ENCODE measurements around the gene RPUSD2.
A peak's percentile ranks its signal among the peaks of the same experiment; 100 is the strongest.

The RPUSD2 gene, protein sequence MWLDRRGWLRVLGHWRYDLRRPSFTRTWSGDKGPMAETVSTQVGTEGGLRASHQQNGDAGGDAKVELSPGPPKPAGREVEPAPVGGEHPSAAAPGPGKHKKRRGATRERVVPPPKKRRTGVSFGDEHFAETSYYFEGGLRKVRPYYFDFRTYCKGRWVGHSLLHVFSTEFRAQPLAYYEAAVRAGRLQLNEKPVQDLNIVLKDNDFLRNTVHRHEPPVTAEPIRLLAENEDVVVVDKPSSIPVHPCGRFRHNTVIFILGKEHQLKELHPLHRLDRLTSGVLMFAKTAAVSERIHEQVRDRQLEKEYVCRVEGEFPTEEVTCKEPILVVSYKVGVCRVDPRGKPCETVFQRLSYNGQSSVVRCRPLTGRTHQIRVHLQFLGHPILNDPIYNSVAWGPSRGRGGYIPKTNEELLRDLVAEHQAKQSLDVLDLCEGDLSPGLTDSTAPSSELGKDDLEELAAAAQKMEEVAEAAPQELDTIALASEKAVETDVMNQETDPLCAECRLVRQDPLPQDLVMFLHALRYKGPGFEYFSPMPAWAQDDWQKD

DNA sequence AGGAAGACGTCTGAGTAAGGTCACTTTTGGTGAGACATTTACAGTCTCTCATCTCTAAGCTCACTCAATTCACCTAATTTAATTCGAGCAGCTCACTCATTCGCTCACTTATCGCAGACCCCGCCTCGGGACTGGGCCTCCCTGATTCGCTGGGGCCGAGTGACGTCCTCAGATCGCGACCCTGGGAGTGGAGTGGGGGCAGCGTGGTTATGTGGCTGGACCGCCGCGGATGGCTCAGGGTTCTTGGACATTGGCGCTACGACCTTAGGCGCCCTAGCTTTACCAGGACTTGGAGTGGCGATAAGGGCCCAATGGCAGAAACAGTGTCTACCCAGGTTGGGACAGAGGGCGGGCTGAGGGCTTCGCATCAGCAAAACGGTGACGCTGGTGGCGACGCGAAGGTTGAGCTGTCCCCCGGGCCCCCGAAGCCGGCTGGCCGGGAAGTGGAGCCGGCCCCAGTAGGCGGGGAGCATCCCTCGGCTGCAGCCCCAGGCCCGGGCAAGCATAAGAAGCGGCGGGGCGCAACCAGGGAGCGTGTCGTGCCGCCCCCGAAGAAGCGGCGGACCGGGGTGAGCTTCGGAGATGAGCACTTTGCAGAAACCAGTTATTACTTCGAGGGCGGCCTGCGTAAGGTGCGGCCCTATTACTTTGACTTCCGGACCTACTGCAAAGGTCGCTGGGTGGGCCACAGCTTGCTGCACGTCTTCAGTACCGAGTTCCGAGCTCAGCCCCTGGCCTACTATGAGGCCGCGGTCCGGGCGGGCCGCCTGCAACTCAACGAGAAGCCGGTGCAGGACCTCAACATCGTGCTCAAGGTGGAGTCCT, at the start of gene RPUSD2:
RPUSD2 (plus strand) TSS at position 171 of the 825 bp plus-strand sequence; CDS start at position 210, 39 bp downstream.
- peak; percentile 99 for DNase-seq (ENCODE audit: low read depth)
- Histone ChIP-seq H3K4me3 (ENCODE audit: low read length) (peak within 1 kb of the TSS; percentile 97), H3K9ac (ENCODE audit: low read length) (peak within 1 kb of the TSS; percentile 89), H3K4me1 (ENCODE audit: control insufficient read depth, insufficient read depth, low read length) (peaks cover 19% of the 10 kb centered on the region), H3K9me3 (ENCODE audit: control insufficient read depth, low read length) (no peaks in the 10 kb centered on the region), H3K27me3 (replicated peaks; ENCODE audit: control insufficient read depth, insufficient read depth, low read length) (peaks cover 5% of the 10 kb centered on the region), H3K36me3 (ENCODE audit: control insufficient read depth, insufficient read depth, low read length, severe bottlenecking) (peaks cover 19% of the 10 kb centered on the region)

DNA sequence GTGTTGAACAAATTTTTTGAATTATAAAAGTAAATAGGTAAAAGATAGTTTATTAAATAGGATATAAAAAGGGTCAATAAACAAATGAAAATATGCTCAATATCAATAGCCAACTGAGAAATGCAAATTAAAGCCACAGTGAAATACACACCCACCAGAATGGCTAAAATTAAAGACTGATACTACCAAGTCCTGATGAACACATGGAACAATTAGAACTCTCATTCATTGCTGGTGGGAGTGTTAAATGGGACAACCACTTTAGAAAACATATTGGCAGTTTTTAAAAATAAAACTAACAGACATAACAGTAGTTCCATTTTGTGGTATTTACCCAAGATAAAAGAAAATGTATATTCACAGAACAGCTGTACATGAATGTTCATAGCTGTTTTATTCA, 45.5 kb upstream of the RPUSD2 start:
- Histone ChIP-seq H3K27me3 (replicated peaks; ENCODE audit: control insufficient read depth, insufficient read depth, low read length) (no peaks in the 10 kb centered on the region), H3K9ac (ENCODE audit: low read length) (no peak overlapping the region)

DNA sequence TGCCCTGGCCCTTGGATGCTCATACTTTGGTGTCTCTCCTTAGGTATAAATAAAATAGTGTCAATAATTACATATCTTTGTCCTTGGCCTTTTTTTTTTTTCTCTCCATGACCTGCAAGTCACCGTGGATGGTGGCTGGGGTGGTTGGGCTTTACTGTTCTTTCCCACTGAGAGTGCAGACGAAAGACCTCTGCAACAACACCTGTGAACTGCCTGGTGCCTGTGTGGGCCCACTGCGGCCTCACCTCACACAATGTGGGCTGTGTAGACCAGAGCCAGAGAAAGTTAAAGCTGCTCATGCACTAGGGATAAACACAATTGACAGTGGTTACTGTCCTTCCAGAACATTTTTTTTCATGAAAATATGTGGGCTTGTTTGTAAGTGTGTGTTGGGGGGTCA, 43.2 kb upstream of the RPUSD2 start:
- DNase-seq (ENCODE audit: low read depth): no peak
- Histone ChIP-seq H3K4me3 (ENCODE audit: low read length) (no peak overlapping the region), H3K9me3 (ENCODE audit: control insufficient read depth, low read length) (no peaks in the 10 kb centered on the region), H3K9ac (ENCODE audit: low read length) (no peak overlapping the region), H3K36me3 (ENCODE audit: control insufficient read depth, insufficient read depth, low read length, severe bottlenecking) (no peaks in the 10 kb centered on the region), H3K4me1 (ENCODE audit: control insufficient read depth, insufficient read depth, low read length) (peaks cover 3% of the 10 kb centered on the region), H3K27me3 (replicated peaks; ENCODE audit: control insufficient read depth, insufficient read depth, low read length) (no peaks in the 10 kb centered on the region)

More for the DNA sequence above, 45.5 kb upstream of the RPUSD2 start:
- no peaks in the 10 kb centered on the region for H3K9me3 ChIP-seq (ENCODE audit: control insufficient read depth, low read length)
- H3K4me3 ChIP-seq (ENCODE audit: low read length): no peak overlapping the region
- DNase-seq (ENCODE audit: low read depth): no peak
- no peaks in the 10 kb centered on the region for H3K36me3 ChIP-seq (ENCODE audit: control insufficient read depth, insufficient read depth, low read length, severe bottlenecking)
- no peaks in the 10 kb centered on the region for H3K4me1 ChIP-seq (ENCODE audit: control insufficient read depth, insufficient read depth, low read length)

DNA sequence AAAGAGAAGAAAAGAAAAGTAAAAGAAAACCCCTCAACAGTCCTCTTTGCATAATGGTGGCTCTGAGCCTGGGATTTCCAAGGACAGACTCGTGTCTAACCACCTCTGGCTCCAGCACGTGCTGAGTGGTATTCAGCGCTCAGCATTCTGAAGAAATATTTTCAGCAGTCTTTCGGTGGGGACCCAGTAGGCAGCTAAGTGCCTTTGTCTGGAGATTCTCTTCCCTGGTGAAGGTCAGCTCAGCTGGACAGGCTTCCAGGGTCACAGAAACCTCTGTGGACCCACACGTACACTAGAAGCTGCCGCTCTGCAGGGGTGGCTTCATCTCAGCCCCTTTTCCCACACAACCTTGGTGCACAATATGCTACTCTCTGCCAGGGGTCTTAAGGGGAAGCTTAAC, 40.3 kb upstream of the RPUSD2 start:
- H3K9ac ChIP-seq (ENCODE audit: low read length): no peak overlapping the region
- H3K36me3 ChIP-seq (ENCODE audit: control insufficient read depth, insufficient read depth, low read length, severe bottlenecking): no peaks in the 10 kb centered on the region
- H3K9me3 ChIP-seq (ENCODE audit: control insufficient read depth, low read length): no peaks in the 10 kb centered on the region
- no peaks in the 10 kb centered on the region for H3K27me3 ChIP-seq (replicated peaks; ENCODE audit: control insufficient read depth, insufficient read depth, low read length)
- no peak for DNase-seq (ENCODE audit: low read depth)
- H3K4me3 ChIP-seq (ENCODE audit: low read length): no peak overlapping the region
- H3K4me1 ChIP-seq (ENCODE audit: control insufficient read depth, insufficient read depth, low read length): peaks cover 5% of the 10 kb centered on the region

DNA sequence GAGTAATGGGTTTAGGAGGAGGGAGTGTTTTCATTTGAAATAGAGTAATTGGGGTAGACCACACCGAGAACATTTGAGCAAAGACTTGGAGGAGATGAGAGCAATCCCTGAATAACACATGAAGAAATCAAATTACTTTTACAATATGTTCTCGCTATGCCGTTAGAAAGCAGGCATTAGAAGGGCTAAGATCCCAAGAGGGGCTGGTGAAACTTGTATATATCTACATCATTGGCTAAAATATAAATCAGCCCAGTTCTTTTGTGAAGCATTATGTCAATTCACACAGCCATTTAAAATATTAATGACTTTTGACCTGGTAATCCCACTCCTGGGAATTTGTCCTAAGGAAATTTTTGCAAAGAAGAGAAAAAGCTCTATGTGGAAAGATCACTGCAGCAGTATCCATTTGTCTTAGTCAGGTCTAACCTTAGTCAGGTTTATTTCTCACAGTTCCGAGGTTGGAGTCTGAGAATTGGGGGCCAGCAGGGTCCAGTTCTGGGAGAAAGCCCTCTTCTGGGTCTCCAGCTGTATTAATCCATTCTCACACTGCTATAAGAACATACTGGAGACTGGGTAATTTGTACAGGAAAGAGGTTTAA, 35.2 kb upstream of the RPUSD2 start:
- H3K9ac ChIP-seq (ENCODE audit: low read length): no peak overlapping the region
- H3K4me3 ChIP-seq (ENCODE audit: low read length): no peak overlapping the region
- H3K27me3 ChIP-seq (replicated peaks; ENCODE audit: control insufficient read depth, insufficient read depth, low read length): no peaks in the 10 kb centered on the region
- H3K4me1 ChIP-seq (ENCODE audit: control insufficient read depth, insufficient read depth, low read length): peaks cover 24% of the 10 kb centered on the region
- H3K36me3 ChIP-seq (ENCODE audit: control insufficient read depth, insufficient read depth, low read length, severe bottlenecking): peaks cover 6% of the 10 kb centered on the region
- H3K9me3 ChIP-seq (ENCODE audit: control insufficient read depth, low read length): no peaks in the 10 kb centered on the region
- no peak for DNase-seq (ENCODE audit: low read depth)

DNA sequence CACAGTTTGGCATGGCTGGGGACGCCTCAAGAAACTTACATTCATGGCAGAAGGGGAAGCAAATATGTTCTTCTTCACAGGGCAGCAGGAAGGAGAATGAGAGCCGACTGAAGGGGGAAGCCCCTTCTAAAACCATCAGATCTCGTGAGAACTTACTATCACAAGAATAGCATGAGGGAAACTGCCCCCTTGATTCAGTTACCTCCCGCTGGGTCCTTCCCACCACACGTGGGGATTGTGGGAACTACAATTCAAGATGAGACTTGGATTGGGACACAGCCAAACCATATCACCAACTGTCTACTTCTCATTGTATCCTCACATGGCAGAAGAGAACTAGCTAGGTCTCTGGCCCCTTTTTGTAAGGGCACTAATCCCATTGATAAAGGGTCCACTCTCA, 34.7 kb upstream of the RPUSD2 start:
- no peak overlapping the region for H3K9ac ChIP-seq (ENCODE audit: low read length)
- H3K4me3 ChIP-seq (ENCODE audit: low read length): no peak overlapping the region
- no peak for DNase-seq (ENCODE audit: low read depth)

DNA sequence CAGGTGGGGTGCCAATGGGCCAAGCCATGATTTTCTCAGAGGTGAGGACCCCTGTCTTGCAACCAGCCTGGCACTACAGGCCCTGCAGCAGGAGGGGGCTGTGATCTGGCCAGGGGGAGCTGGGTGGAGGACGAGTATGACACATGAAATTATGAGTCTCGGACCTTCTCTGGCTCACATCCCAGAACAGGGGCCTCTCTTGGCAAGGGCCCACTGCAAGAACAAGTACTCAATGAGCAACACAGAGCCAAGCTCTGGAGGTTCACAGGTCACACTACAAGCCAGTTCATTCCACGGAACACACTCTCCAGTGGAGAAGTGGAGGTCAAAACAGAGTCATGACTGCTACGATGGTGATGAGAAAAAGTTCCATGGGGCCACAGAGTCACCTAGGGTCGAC, 32.6 kb upstream of the RPUSD2 start:
- no peaks in the 10 kb centered on the region for H3K9me3 ChIP-seq (ENCODE audit: control insufficient read depth, low read length)
- peaks cover 20% of the 10 kb centered on the region for H3K4me1 ChIP-seq (ENCODE audit: control insufficient read depth, insufficient read depth, low read length)
- H3K9ac ChIP-seq (ENCODE audit: low read length): no peak overlapping the region
- H3K27me3 ChIP-seq (replicated peaks; ENCODE audit: control insufficient read depth, insufficient read depth, low read length): no peaks in the 10 kb centered on the region
- peaks cover 9% of the 10 kb centered on the region for H3K36me3 ChIP-seq (ENCODE audit: control insufficient read depth, insufficient read depth, low read length, severe bottlenecking)
- DNase-seq (ENCODE audit: low read depth): peak; percentile 31
- H3K4me3 ChIP-seq (ENCODE audit: low read length): no peak overlapping the region

More for the DNA sequence above, 34.7 kb upstream of the RPUSD2 start:
- Histone ChIP-seq H3K4me1 (ENCODE audit: control insufficient read depth, insufficient read depth, low read length) (peaks cover 21% of the 10 kb centered on the region), H3K9me3 (ENCODE audit: control insufficient read depth, low read length) (no peaks in the 10 kb centered on the region), H3K27me3 (replicated peaks; ENCODE audit: control insufficient read depth, insufficient read depth, low read length) (no peaks in the 10 kb centered on the region), H3K36me3 (ENCODE audit: control insufficient read depth, insufficient read depth, low read length, severe bottlenecking) (peaks cover 9% of the 10 kb centered on the region)

DNA sequence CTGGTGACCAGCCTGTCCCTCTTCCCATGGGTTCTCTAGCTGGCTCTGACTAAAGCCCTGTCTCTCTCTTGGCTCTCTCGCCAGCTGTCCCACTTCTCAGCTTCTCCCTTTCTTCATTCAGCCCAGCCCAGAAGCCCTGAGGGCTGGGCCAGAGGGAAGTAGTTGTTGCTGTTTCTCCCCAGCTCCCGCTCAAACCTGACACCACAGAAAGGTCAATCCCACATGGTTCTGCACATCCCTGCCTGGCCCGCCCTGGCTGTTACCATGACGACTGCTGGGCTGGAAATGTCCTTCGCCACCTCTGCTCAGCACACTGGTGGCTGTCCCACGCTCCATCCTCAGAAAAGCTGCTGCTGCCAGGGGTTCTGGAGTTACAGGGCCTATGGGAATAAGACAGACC, 30.1 kb upstream of the RPUSD2 start:
- Histone ChIP-seq H3K4me3 (ENCODE audit: low read length) (no peak overlapping the region), H3K9me3 (ENCODE audit: control insufficient read depth, low read length) (no peaks in the 10 kb centered on the region), H3K36me3 (ENCODE audit: control insufficient read depth, insufficient read depth, low read length, severe bottlenecking) (peaks cover 9% of the 10 kb centered on the region), H3K9ac (ENCODE audit: low read length) (no peak overlapping the region), H3K27me3 (replicated peaks; ENCODE audit: control insufficient read depth, insufficient read depth, low read length) (no peaks in the 10 kb centered on the region), H3K4me1 (ENCODE audit: control insufficient read depth, insufficient read depth, low read length) (peaks cover 17% of the 10 kb centered on the region)
- DNase-seq (ENCODE audit: low read depth): no peak

DNA sequence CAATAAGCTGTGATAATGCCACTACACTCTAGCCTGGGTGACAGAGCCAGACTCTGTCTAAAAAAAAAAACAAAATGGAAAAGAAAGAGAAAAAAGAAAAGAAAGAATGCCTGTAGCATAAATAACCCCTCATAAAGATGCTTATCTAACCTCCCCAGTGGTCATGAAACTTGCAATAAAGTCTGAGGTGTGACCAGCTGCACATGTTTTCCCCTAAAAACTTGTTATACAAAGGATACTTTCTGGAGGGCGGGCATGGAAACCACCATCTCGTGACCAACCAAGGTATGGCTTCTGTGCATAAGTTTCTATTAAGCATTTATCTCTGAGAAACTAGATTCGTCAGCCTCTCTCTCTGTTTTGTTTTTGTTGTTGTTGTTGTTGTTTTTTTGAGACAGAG, 26.0 kb upstream of the RPUSD2 start:
- no peak for DNase-seq (ENCODE audit: low read depth)
- H3K36me3 ChIP-seq (ENCODE audit: control insufficient read depth, insufficient read depth, low read length, severe bottlenecking): peaks cover 20% of the 10 kb centered on the region
- H3K4me1 ChIP-seq (ENCODE audit: control insufficient read depth, insufficient read depth, low read length): no peaks in the 10 kb centered on the region
- no peaks in the 10 kb centered on the region for H3K27me3 ChIP-seq (replicated peaks; ENCODE audit: control insufficient read depth, insufficient read depth, low read length)
- no peak overlapping the region for H3K4me3 ChIP-seq (ENCODE audit: low read length)
- no peak overlapping the region for H3K9ac ChIP-seq (ENCODE audit: low read length)
- no peaks in the 10 kb centered on the region for H3K9me3 ChIP-seq (ENCODE audit: control insufficient read depth, low read length)

DNA sequence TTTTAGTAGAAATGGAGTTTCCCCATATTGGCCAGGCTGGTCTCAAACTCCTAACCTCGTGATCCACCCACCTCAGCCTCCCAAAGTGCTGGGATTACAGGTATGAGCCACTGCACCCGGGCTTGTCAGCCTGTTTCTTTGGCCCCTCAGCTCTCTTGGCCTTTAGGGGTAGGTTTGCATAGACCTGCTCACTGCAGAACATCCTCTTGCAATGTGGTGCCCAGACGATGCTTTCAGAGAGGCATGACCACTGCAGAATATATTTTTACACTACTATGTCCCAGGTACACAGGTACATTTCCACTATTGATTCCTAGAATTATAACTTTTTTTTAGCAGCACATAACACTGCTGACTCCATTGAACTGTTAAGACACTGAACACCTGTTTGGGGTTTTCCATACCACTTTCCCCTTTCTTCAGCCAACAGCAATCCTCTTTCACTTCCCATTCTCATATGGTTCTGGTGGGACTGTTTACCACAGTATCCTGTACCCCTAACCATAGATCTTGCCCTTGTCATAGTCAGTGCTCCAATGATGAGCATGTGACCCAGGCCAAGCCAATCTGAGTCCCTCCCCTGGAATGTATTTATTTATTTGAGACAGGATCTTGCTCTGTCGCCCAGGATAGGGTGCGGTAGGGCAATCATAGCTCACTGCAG, 25.3 kb upstream of the RPUSD2 start:
- DNase-seq (ENCODE audit: low read depth): no peak
- Histone ChIP-seq H3K4me3 (ENCODE audit: low read length) (no peak overlapping the region), H3K4me1 (ENCODE audit: control insufficient read depth, insufficient read depth, low read length) (no peaks in the 10 kb centered on the region), H3K27me3 (replicated peaks; ENCODE audit: control insufficient read depth, insufficient read depth, low read length) (no peaks in the 10 kb centered on the region), H3K36me3 (ENCODE audit: control insufficient read depth, insufficient read depth, low read length, severe bottlenecking) (peaks cover 24% of the 10 kb centered on the region), H3K9me3 (ENCODE audit: control insufficient read depth, low read length) (no peaks in the 10 kb centered on the region), H3K9ac (ENCODE audit: low read length) (no peak overlapping the region)
